ENCODE results near the gene ATP6V0D1. TPM values are rescaled to one million over a fixed set of nuclear protein-coding genes. Genes with fewer than 3 reads are reported as not detected.

The ATP6V0D1 gene
- total and polyA plus RNA-seq, 11 donors = 18.6 to 141 (median 68.5) TPM

DNA sequence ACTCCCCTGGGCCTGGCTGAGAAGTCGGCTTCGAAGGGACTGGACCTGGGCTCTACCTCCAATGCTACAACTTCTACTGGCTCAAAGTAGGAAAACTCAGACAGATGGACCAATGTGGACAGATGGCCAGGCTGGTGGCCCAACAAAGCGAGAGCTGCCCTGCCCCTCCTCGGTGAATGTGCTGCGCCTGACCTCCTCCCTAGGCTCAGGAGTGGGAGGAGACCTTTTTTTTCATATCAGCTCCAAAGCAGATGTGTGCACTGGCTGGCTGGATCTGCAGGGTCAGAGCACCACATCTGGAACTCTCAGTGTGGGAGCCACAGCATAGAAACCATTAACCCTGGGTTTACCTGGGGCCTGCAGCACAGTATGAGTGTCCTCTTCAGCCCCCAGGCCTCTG, 20.8 kb downstream of the ATP6V0D1 start:
- Histone ChIP-seq H3K27me3 (no peaks in the 10 kb centered on the region), H3K4me3 (no peak overlapping the region), H3K27ac (peak overlapping the region; percentile 30 to 79 (median 69)), H3K36me3 (peaks cover 0 to 9% (median 0%) of the 10 kb centered on the region in 9 donors), H3K9me3 (no peaks in the 10 kb centered on the region), H3K4me1 (peaks cover 24 to 98% (median 86%) of the 10 kb centered on the region in 12 donors)
- 73 to 83% (median 78%) methylated on average over 5 of the region's 5 CpGs; no CpG with 5 or more reads in 1 of the 4 donors for WGBS, 4 donors
- no peak for DNase-seq
- TF ChIP-seq, protein P1, sequence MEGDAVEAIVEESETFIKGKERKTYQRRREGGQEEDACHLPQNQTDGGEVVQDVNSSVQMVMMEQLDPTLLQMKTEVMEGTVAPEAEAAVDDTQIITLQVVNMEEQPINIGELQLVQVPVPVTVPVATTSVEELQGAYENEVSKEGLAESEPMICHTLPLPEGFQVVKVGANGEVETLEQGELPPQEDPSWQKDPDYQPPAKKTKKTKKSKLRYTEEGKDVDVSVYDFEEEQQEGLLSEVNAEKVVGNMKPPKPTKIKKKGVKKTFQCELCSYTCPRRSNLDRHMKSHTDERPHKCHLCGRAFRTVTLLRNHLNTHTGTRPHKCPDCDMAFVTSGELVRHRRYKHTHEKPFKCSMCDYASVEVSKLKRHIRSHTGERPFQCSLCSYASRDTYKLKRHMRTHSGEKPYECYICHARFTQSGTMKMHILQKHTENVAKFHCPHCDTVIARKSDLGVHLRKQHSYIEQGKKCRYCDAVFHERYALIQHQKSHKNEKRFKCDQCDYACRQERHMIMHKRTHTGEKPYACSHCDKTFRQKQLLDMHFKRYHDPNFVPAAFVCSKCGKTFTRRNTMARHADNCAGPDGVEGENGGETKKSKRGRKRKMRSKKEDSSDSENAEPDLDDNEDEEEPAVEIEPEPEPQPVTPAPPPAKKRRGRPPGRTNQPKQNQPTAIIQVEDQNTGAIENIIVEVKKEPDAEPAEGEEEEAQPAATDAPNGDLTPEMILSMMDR (IDR thresholded peaks at IDR 0.05) = no peak
- no peak for TF ChIP-seq POLR2A (IDR thresholded peaks at IDR 0.05)
- intact Hi-C loops (cut with DNase I) = loop anchor here in 6 of 10 donors (5.0 to 10.0 kb wide), 2 partner anchors 85 to 88 kb away; no protein-coding TSS in a partner anchor
- peak in 1 of 4 donors; percentile 2 for ATAC-seq

- no peak overlapping the region for H3K4me3 ChIP-seq
- ATAC-seq = peak; percentile 20 to 35 (median 28)
- H3K9me3 ChIP-seq = no peaks in the 10 kb centered on the region
- no peaks in the 10 kb centered on the region for H3K27me3 ChIP-seq
- peaks cover 0 to 9% (median 0%) of the 10 kb centered on the region in 9 donors for H3K36me3 ChIP-seq
- H3K4me1 ChIP-seq = peaks cover 24 to 97% (median 83%) of the 10 kb centered on the region in 12 donors
- intact Hi-C loops (cut with DNase I) = loop anchor here in 6 of 10 donors (5.0 to 10.0 kb wide), 2 partner anchors 85 to 88 kb away; no protein-coding TSS in a partner anchor
- peak overlapping the region; percentile 30 to 81 (median 70) for H3K27ac ChIP-seq
- WGBS, 4 donors = 43 to 56% (median 53%) methylated on average over 3 of the region's 3 CpGs; no CpG with 5 or more reads in 1 of the 4 donors
- DNase-seq = no peak
- TF ChIP-seq, protein P1 (IDR thresholded peaks at IDR 0.05) = no peak
- TF ChIP-seq POLR2A (IDR thresholded peaks at IDR 0.05) = no peak
Observed at GRCh38 chr16:67459861-67460150, 21.2 kb downstream of the ATP6V0D1 start.

- intact Hi-C loops (cut with DNase I) = no loop called here
- DNase-seq = peak in 3 of 5 donors; percentile 52 to 73 (median 68)
- peak overlapping the region; percentile 30 to 81 (median 70) for H3K27ac ChIP-seq
- H3K9me3 ChIP-seq = no peaks in the 10 kb centered on the region
- ATAC-seq = peak; percentile 39 to 73 (median 66)
- H3K27me3 ChIP-seq = no peaks in the 10 kb centered on the region
- peaks cover 24 to 92% (median 77%) of the 10 kb centered on the region in 12 donors for H3K4me1 ChIP-seq
- WGBS, 4 donors = 18 to 32% (median 26%) methylated on average over 5 to 7 of the region's 7 CpGs
- H3K36me3 ChIP-seq = peaks cover 0 to 9% (median 0%) of the 10 kb centered on the region in 9 donors
- H3K4me3 ChIP-seq = no peak overlapping the region
- no peak for TF ChIP-seq POLR2A (IDR thresholded peaks at IDR 0.05)
- TF ChIP-seq, protein P1 (IDR thresholded peaks at IDR 0.05) = no peak
Observed at GRCh38 chr16:67459066-67459860, 21.7 kb downstream of the ATP6V0D1 start.

DNA sequence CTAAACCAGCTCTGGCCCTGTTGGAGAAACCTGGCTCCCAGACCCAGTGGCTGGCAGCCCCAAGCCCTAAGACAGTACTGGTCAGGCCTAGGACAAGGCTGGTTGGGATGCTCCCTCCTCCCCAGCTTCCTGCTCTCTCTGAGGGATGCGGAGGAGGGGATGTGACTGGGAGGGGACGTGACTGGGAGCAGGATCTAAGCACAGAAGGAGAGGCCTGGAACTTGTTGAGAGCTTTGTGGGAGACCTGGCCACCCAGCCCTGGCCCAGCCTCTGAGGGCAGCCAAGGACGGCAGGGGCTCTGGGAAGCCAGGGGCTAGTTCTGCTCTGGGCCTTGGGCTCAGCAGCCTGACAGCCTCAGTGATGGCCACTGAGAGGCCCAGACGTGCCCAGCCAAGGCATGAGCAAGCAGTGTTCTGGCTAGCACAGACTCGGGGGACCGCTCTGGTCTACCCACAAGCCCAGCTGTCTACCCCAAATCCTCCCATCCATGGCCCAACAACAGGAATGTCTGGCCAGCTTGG, 22.8 kb downstream of the ATP6V0D1 start:
- no peak for TF ChIP-seq POLR2A (IDR thresholded peaks at IDR 0.05)
- TF ChIP-seq, protein P1 (IDR thresholded peaks at IDR 0.05) = no peak
- intact Hi-C loops (cut with DNase I) = no loop called here
- no peaks in the 10 kb centered on the region for H3K27me3 ChIP-seq
- H3K36me3 ChIP-seq = peaks cover 0 to 12% (median 3%) of the 10 kb centered on the region in 9 donors
- WGBS, 4 donors = 56 to 76% (median 70%) methylated on average over 2 to 6 of the region's 6 CpGs
- H3K4me3 ChIP-seq = no peak overlapping the region
- peaks cover 24 to 82% (median 69%) of the 10 kb centered on the region in 12 donors for H3K4me1 ChIP-seq
- DNase-seq = peak in 2 of 5 donors; percentile 45 to 63
- peak overlapping the region; percentile 29 to 81 (median 70) for H3K27ac ChIP-seq
- no peaks in the 10 kb centered on the region for H3K9me3 ChIP-seq
- ATAC-seq = peak in 3 of 4 donors; percentile 29 to 34 (median 31)
